Hematopoietic multipotent progenitor cell treated with erythropoietin and hydrocortisone succinate and interleukin-3 and kit ligand, for 8 days (in vitro differentiated cells): ENCODE measurements around the gene CDKN1A.
"Not testable (repeated sequence)": the region's sequence is repeated elsewhere in the genome, so short reads cannot be mapped to it uniquely, and the experiment has no call there.

Experiments
- DNase-seq: peaks from one replicate; pipeline ENCODE4 v3.0.0-alpha.2; 2015

Gene CDKN1A

DNA sequence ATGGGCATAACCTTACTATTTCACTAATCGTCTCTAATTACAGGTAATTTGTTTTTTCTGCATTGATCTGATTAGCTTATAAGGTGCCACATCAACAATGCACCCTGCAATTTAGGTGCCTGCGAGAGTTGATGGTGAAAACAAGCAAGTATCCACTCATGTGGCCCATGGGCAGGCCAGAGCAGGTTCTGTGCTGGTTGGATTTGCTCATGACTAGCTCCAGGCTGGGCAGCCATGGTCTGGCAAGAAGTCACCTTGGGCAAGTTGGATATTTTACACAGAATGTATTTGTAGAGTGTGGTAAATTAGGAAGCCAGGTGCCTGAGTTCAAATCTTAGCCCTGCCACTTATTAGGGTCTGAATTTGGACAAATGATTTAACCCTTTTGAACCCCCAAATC lies 44.4 kb downstream of the CDKN1A start:
- no peak for DNase-seq

DNA sequence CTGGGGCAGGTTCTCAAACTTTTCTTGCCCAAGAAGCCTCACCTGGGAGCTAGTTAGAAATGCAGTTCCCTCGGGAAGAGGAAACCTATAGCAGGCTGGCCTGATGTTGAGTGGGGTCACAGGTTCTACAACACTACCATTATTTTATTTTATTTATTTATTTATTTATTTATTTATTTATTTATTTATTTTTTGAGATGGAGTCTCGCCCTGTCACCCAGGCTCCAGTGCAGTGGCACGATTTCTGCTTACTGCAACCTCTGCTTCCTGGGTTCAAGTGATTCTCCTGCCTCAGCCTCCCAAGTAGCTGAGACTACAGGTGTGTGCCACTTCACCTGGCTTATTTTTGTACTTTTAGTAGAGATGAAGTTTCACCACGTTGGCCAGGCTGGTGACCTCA lies 45.5 kb downstream of the CDKN1A start:
- not testable (repeated sequence) for DNase-seq

DNA sequence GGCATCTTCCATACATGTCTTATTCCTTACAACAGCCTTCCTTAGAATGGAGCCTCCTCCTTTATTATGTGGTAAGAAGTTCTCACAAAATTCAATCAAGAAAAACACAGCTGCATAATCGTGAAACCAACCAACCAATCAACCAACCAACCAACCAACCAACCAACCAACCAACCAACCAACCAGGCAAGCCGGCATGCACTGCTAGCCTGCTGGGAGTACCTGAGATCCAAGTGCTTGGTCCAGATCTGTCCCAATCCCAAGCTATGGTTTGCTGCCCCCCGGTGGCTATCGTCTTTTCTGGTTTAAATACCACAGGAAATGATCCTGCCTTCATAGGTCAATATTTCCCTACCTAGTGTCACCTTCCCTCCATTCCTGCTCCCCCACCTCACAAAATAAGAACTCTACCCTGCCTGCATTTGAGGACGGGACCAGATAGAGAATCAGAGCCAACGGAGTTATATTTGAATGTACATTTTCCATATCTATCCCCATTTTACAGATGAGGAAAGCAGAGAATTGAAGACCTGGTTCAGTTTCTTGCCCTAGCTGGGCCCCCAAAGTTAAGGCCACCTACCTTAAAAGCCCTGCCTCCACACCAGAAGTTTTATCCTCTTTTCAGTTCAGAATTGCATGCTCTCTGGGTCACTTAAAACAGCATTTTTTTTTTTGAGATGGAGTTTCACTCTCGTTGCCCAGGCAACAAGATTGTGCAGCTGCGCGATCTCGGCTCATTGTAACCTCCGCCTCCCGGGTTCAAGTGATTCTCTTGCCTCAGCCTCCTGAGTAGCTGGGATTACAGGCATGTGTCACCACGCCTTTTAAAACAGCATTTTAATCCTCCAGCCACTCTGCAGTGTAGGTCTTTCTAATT lies 46.2 kb downstream of the CDKN1A start:
- peak; percentile 70 for DNase-seq

DNA sequence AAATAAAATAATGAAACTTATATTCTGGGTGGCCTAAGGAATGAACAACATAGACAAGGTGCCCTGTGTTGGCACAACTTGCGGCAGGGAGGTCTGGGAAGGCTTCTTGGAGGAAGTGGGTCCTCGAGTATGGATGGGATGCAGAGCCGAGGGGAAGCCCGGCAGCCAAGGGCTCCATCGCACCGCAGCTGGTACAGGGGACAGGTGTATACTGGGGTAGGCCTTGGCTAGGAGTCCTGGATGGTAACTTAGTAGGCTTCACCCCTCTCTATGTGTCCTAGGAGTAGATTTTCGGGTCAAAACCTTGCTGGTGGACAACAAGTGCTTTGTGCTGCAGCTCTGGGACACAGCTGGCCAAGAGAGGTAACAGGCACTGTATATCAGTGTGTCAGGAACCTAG lies 47.1 kb downstream of the CDKN1A start:
- no peak for DNase-seq

DNA sequence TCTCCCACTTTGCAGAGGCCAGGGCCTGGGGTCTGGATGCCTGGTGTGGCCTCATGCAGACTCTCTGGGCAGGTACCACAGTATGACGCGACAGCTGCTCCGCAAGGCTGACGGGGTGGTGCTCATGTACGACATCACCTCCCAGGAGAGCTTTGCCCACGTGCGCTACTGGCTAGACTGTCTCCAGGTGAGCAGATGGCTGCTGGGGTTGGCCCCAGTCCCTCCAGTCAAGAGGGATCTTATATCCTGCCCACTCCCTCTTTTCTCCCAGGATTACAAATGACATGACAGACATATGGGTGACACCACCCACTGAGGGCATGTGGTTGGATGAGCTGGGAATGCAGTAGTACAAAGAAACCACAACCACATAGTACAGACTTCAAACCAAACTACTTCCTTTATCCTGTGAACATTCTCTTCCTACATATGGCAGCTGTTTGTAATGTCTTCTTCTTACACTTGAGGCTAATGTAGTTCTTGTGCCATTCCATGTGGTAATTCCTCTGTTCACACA lies 49.0 kb downstream of the CDKN1A start:
- peak; percentile 6 for DNase-seq

DNA sequence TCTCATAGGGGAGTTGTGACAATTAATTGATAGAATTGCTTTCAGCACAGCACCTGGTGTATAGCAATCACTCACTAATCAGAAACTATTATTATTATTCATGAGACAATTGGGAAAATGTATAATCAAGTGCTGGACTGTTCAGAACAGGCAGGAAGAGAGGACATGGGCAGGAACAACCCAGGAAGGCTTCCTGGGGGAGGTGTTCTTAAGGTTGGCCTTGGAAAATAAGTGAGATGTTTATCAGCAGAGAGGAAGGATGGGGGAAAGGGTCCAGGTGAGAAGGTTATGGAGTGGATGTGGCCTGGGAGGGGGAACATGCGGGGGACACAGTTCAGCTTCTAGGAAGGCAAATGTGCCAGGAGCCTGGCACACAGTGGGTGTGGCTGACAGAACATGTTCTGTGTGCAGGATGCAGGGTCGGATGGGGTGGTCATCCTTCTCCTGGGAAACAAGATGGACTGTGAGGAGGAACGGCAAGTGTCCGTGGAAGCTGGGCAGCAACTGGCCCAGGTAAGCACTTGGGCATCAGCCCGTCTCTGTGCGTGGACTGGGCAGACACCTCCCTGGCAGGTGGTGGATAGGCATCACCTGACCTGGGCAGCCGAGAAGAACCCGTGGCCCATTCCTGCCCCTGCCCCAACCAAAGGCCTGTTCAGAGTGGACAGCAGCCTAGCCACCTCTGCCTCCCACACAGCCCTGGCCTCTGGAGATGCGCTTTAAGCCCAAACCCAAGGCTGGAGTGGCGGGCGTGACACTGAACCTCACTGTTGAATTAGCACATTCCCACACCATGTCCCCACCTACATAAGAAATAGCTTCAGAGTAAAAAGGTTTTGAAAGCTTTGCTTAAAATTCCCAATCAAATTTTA lies 50.0 kb downstream of the CDKN1A start:
- no peak for DNase-seq

DNA sequence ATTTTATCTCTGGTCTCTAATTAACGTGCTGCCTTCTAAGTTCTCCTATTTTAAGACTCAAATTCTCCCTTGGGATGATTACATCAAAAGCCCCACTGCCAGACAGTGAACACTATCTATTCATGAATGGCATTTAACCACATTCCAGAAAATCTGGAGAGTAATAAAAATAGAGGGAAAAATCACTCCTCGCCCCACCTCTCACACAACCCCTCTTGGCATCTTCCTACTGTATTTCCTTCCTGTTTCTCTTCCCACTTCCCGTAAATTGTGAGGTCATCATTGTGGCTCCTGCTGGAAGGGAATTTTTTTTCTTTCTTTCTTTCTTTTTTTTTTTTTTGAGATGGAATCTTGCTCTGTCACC lies 50.6 kb downstream of the CDKN1A start:
- DNase-seq, result no peak

DNA sequence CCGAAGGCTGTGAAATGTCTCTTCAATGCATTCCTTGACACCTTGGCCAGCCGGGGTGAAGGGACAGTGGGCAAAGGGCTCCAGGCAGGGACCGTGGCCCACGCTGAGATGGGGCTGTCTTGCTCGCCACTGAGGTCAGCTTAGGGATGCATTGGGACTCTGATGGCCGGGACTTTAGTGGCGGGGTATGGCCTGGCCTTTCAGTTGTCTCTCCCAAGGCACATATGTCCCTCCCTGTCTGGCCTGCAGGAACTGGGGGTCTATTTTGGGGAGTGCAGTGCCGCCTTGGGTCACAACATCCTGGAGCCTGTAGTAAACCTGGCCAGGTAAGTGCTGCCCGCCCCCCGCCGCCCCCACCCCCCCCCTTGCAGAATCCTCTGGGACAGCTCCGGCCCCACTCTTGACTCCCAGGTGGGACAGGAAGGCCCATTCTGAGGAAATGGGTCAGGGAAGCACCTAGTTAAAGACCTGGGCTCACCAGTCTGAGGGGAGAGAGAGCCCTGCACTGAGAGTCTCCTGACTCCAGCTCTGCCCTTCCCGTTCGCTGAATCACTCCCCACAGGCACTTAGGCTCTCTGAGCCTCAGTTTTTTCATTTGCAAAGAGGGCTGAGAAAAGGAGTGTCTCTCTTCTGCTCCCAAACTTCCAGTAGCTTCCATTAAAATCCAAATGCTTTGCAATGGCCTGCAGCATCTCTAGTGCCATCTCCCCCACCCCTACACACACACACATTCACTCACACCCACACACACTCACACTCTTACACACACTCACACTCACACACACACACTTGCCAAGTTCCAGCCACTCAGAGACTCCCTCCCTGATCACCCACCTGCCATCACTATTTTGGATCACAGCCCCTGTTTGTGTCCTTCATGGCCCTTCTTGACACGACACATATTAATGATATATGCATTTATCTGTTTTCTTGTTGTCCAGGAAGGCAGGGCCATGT lies 52.2 kb downstream of the CDKN1A start:
- no peak for DNase-seq

DNA sequence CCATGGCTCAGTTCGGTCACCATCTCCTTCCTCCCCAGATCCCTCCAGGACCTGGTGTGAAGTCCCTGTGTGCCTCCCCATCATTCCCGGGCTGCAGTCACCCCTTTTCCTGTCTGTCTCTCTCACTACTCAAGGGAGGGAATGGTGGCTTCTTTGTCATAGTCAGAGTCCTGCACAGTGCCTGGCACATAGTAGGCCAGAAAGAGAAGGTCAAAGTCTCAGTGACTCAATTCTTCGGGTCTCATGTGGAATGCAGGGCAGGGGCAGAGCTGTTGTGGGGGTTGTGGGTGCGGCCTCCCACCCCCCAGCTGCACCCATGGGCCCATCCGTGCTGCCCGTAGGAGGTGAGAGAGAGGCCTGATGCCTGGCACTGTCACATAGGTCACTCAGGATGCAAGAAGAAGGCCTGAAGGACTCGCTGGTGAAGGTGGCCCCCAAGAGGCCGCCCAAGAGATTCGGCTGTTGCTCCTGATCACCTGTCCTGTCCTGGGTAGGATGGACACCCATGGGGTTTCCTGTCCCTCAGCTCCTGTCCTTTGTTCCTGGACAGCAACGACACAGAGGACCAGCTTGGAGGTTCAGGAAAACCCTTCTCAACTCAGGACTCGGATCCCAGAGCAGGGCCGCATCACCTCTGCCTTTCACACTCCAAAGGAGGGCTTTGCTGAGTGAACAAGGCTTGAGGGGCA lies 53.3 kb downstream of the CDKN1A start:
- no peak for DNase-seq

DNA sequence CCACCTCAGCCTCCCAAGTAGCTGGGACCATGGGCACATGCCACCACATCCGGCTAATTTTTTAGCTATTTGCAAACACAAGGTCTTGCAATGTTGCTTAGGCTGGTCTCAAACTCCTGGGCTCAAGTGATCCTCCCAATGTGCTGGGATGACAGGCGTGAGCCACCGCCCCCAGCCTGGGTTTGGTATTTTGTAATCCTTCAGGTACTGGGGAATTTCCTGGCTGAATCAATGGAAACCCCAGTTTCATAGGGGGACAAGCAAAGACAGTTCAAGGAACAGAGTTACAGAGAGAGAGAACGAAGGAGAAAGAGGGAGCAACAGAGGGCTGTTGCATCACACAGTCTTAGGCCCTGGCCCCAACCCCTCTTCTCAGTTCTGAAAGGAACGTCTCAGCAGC lies 54.8 kb downstream of the CDKN1A start:
- DNase-seq, result no peak

DNA sequence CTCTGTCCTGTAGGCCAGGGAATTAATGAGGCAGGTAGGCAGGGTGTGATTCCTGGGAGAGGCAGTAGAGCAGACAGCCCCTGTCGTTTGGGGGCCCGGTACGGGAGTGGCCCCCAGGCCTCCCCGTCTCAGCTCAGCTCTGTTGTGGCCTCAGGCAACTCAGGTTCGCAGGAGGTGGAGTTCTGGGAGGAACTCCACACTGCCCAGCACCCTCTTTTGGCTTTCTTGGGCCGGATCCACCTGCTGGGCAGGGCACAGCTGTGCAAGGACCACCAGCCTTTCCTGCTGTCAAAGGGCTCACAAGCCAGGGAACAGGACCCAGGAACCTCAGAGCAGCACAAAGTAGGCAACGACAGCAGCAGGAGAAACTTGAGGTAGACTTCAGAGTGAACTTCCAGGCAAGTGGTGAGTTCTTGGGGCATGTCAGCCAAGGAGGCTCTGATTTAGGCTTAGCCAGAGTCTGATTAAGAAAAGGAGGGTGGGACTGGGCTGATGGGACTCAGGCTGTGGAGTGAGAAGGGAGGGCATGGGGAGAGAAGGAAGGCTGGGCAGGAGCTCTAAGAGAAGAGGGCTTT lies 56.1 kb downstream of the CDKN1A start:
- DNase-seq, result no peak

DNA sequence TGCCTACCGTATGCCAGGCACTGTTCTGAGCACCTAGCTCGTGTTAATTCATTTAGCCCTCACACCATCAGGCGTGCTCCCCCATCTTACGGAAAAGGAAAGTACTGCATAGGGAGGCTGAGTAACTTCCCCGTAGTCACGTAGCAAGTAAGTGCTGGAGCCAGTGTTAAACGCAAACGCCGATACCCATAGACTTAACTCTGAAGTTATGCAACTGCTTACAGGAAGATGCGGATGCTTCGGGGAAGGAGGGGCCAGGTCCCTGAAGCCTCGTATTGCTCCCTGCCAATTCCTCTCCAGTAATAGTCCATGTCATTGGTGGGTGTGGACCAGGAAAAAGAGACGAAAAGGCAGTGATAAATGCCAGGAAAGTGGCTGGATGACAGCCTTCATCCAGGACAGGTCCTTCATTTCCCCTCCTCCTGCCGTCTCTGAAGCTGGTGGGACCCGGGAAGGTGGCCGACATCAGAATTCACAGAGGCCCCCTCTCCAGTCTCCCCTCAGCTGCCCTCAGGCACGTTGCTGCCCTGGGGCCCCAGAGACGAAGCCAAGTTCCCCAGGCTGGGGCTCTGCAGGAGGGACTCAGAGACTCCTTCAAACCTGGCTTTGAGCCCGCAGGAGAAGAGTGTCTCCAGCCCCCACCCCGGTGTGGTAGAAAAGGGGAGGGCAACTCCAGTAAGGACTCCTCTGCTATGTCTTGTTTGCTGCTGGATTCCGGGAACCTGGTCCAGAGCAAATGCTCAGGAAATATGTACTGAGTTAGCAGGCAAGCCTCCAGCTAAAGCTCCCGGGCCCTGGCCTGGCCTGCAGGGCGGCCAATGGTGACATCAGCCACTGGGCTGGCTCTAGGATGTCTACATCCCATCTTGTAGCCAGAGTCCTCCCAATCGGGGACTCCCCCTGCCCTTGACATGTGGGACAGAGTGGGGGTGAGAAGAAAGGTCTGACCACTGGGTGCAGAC lies 56.9 kb downstream of the CDKN1A start:
- DNase-seq, result no peak
